Activated CD4-positive, alpha-beta T cell treated with anti-CD3 and anti-CD28 coated beads for 48 hours (primary cell): ENCODE results near the gene ISY1.
"Not testable (repeated sequence)": the region's sequence is repeated elsewhere in the genome, so short reads cannot be mapped to it uniquely, and the experiment has no call there.

Experiments used
- DNase-seq: peaks from one replicate; pipeline ENCODE4 v3.0.0-alpha.2; 2020

Gene ISY1

DNA sequence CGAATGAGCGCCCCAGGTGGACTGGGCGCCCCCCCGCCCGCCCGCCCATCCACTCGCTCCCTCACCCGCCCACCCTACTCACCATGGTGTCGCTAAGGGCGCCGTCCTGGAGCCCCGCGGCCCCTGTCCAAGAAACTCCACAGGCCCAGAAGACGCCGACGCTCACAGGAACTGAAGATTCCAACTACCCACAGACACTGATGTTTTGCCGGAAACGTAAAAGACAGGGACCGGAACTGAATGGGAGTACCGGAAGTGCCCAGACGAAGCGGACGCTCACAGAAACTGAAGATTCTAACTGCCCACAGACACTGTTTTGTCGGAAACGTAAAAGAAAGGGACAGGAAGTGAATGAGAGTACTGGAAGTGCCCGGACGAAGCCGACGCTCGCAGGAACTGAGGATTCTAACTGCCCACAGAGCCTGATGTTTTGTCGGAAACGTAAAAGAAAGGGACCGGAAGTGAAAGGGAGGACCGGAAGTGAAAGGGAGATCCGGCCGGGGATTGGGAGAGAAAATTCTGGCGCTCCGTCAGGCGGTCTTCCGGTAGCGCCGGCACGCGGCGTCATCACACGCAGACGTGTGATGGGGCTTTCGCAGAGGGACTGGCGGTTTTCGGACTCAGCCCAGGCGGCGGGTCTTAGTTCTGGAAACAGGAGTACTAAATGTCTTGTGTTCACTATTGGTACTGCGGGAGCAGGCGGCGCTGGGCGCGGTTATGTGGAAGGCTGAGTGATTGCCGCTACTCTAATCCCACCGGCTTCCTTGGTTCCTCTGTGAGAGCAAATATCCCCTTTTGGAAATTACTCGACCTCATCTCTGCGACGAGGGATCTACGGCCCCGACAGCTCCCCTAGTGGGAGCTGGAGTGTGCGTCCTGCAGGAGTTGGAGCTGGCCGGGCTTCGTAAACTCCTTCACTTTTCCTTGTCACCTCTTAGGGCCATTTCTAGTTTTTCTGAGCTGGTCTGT lies at the start of gene ISY1:
ISY1 (minus strand) TSS at position 173 of the 969 bp plus-strand sequence; CDS start at position 85, 88 bp downstream.
- DNase-seq = peak; percentile 92

DNA sequence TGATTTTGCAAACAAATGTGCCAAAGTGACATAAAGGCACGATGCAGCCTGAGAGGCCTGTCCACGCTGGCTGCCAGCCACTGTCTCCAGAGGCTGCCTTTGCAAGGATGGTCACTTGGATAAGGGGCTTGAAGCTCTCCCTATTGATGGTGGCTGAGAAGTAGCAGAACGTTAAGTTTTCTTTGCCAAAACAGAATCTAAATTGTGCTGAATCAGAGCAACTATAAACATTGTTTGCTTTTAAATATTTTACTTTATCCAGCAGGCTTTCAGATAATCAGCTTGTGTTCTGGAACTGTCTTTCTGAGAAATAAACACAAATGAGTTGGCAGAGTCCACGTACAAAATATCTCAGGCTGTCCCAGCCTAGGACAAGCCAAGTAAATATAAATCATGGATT lies 46.6 kb upstream of the ISY1 start:
- no peak for DNase-seq

DNA sequence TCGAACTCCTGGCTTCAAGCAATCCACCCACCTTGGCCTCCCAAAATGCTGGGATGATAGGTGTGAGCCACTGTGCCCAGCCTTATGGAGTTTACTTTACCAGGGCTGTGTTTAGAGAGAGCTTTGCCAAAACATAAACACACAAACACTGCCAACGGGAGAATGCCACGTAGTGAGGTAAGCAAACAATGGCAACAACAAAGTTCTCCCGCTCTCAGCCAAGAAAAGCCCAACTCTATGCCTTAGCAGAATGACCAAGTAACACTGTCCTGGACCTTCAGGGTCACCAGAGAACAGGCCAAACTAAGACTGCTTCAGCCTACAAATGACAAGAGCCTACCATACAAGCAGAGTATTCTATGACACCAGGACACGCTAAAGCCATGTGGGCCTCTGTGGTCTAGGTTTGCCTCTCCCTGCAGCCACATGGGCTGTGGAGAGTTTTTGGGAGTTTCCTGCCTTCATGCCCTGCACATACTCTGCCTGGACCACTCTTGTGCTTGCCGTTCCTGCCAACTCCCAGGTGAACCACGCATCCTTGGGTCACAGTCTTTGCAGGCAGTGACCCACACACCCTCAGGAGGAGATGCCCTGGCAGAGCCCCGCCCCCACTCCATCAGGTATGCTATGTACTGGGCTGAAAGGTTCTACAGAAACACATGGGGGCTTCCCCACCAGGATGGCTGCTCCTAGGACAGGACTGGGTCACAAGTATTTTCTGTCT lies 44.4 kb upstream of the ISY1 start:
- no peak for DNase-seq

DNA sequence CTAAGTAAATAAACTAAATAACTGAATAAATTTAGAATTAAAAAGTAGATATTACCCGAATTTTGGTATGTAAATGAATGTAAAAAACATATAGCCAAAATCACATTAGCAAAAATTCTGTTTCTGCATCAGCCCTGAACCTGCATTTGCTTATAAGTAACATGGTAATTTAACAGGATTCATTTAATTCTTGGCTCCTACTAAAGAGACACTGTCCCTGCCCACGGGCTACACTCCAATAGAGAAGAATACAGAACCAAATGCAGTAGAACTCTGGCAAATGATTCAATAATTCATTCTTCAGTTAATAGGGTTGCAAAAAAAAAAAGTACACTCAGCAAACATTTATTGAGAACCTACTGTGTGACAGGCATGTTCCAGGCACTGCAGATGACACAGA lies 43.6 kb upstream of the ISY1 start:
- no peak for DNase-seq

DNA sequence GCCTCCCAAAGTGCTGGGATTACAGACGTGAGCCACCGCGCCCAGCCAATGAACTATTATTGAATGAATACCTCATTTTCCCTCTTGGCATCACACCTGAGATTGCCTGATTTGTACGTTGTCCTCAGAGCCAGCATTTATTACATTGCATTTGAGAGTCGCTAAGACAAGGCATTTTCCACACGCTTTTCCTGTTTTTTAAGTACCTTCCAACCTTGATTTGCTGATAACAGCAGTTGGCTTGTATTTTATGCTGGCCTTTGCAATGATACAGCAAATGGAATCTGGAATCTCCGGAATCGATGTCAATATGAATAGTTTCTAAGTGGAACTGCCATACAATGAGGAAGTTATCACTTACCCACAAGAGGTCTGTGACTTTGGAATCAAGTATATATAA lies 38.5 kb upstream of the ISY1 start:
- DNase-seq = no peak

DNA sequence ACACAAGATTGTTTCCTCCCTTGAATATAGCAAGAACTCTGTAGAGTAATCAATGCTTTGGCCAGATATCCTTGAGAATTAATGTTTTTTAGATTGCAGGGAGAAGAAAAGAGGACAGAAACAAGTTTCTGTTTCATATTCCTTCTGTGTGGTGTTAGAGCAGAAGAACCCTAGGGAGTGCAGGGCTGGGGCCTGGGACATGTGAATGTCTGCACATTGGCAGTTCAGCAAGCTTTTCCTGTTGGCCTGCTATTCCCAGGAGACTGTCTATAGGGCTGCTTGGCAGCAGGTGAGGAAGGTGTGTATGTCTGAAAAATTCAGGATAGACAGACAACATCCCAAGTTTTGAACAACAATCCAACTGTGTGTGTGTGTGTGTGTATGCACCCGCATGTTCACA lies 36.5 kb upstream of the ISY1 start:
- no peak for DNase-seq

DNA sequence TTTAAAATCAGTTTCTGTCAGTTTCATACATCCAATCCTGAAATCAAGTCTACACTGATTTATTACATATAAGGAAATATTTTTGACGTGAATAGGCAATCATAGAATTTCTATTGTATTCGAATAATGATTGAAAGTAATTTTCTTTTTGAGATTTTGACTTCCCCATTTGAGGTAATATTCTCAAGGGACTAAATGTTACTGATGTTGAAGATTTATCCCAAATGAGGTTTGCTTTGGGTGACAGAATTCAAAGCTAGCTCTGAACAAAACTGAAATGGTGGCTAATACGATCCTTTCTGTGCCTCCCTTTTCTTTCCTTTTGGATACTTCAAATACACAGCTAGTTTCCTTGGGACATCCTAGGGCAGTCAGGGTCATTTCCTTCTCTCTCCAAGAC lies 35.7 kb upstream of the ISY1 start:
- no peak for DNase-seq

DNA sequence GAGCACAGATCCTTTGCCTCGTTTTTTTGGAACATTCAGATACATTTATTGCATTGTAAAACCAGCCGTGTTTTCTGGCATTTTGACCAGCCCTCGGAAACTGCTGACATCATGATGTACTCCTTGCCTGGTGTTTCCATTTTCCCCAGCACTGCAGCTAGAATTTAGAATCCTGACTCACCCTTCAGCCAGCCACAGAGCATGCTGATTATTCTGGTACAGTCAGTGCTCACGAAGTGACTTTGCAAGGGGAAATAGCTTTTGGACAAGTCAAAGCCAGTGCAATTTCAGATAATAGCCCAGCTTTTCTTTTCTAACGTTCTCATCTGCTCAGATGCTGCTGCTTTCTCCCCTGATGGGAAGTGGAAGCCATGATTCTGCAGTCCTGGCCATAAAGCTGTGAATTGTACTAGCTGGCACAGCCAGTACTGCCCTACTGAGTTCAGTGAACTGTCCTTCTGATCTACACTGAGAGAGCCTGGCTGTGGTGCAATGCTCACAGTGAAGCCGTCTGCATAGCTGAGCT lies 34.9 kb upstream of the ISY1 start:
- DNase-seq = peak; percentile 27

DNA sequence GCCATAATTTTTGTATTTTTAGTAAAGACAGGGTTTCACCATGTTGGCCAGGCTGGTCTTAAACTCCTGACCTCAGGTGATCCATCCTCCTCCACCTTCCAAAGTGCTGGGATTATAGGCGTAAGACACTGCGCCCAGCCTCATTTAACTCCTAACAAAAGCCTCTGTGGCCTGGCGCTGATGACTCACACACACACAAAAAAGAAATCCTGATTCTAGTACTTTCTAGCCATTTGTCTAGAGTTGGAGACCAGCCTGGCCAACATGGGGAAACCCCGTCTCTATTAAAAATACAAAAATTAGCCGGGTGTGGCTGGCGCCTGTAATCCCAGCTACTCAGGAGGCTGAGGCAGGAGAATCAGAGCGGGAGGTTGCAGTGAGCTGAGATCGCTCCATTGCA lies 28.9 kb upstream of the ISY1 start:
- not testable (repeated sequence) for DNase-seq

DNA sequence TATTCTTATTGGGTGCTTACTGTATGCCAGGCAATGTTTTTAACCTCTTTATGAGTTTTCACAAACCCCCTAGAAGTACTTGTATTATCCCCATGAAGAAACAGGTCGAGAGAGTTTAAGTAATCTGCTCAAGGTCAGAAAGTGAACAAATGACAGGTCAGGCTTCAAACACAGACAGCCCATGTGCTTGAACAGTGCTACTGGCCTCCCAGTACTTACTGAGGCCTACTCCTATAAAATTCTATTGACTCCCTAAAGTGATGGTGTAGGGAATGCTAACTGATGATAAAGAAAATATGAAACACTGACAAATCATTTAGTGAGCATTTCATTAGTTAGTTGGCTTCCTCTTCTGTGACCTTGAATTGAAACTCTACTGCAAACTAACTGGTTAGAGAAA lies 27.0 kb upstream of the ISY1 start:
- DNase-seq = no peak

DNA sequence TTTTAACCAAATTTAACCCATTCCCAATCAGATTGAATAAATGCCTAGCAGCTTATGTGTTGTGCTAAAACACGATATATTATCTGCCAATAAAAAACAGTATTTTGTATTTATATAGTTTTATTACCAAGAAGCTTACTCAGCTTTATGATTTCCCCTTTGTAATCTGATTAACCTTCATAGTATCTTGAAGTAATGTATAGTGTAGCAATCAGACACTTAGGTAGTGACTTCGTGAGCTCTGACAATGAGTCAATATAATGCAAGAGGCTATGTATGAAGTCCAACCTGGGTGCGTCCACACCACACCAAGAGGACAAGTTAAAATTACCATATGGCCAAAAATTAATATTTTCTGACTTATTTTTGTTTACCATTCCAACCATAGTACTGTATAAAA lies 24.9 kb upstream of the ISY1 start:
- DNase-seq = no peak

DNA sequence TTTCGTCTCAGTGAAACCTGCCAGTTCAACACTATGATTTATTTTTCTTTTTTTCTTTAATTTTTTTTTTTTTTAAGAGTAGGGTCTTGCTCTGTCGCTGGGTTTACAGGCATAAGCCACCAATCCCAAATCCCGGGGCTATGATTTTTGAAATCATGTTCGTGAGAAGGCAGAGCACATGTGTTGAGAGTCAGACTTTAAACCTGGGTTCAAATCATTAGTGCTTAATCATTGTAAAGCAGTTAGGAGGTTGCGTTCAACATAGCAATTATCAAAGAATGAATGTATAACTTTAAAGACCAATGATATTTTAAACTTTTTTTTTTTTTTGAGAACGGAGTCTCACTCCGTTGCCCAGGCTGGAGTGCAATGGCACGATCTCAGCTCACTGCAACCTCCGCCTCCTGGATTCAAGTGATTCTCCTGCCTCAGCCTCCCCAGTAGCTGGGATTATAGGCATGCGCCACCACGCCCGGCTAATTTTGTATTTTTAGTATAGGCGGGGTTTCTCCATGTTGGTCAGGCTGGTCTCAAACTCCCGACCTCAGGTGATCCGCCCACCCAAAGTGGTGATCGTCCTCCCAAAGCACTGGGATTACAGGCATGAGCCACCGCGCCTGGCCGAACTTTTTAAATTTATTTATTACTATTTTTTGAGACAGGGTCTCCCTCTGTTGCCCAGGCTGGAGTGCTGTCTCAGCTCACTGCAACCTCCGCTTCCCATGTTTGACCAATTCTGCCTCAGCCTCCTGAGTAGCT lies 24.1 kb upstream of the ISY1 start:
- DNase-seq = not testable (repeated sequence)

DNA sequence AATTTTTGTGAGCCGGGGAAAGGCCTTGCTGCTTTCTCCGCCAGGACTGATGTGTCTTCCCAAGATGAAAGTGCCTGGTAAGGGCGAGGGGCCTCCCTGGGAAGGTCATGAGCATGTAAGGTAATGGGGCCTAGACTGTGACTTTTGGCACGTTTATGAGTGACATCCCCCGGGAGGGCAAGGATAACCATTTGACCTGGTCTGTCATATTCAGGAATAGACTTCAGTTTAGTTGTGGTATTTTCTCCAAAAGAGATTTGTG lies 23.5 kb upstream of the ISY1 start:
- DNase-seq = peak; percentile 54

DNA sequence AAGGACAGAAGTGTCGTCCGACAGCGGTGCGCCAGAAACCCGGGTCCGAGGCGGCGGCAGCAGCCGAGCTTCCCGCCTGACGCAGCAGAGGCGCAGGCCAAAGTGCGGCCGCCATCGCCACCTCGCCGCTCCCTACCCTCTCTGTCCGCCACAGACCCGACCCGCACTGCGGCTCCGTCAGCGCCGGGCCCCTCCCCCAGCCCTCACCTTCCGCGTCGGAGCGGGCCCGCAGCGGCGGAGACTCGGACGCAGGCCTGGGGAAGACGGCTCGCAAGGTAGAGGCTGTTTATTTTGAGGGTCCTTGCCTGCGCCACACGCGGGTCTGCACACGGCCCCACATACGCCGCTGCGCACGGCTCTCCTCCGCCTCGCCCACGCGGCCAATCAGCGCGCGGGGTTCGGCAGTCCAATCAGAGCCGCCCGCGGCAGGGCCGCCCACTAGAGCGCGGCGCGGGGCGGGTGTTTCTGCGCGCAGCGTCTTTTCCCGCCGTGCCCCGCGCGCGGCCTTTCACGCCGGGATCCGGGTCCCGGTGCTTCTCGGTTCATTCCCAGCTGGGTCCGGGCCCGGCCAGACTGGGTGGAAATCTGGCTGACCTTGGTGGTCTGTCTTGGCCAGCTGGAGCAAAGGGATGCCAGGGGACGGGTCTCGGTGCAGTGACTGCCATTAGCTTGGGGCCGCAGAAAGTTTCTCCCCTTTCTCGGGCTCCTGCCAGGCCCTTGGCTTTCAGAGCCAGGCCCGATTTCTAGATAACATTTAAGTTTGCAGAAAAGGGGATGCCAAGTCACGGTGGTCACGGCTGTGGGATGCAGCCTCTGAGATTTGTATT lies 22.9 kb upstream of the ISY1 start, which contains the start of gene CNBP:
CNBP (minus strand) TSS at position 328 of the 827 bp plus-strand sequence. CDS start 12,139 bp downstream, outside the sequence.
- DNase-seq = peak; percentile 95

DNA sequence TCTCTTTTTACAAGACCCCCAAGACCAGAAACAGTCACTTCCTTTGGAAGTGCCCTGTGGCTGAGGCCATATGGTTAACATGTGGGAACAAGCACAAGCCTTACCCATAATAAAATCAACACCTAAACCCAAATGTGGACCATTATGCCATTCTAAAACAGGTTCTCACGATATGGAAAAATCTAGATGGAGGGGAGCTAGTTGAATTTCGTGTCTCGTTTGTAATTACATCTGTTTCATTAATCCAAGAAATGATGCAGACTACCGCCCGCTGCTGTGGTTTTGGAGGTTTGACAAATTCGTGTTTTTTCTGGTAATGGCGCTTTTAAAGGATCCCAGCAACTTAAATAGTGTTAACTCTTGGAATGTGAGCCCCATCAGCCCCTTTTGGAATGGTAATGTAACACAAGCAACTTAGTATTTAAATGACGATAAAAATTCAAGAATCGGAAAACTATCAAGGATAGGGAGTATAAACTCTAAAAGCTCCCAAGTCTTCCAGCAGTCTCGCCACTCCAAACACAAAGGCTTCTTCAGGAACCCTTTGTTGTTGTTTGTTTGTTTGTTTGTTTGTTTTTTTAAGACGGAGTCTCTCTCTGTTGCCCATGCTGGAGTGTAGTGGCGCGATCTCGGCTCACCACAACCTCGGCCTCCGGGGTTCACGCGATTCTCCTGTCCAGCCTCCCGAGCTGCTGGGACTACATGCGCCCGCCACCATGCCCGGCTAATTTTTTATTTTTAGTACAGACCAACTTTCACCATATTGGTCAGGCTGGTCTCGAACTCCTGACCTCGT lies 21.7 kb upstream of the ISY1 start:
- DNase-seq = peak; percentile 41

DNA sequence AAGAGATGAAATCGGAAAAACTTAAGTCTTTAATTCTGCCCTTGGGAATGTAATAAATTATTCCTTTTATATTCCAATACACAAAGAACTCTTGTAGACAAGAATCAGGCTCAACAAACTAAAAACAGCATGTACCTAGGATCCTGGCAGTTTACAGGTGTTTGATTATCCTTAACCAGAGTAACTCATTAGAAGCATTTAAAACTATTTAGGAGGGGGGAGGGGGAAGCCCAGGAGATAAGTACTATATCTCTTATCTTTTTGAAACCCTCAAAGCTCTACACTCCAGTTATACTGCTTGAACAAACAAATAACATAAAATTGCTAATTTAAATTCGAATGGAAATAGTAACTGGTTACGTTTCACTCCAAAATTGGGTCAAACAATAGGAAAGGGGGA lies 21.0 kb upstream of the ISY1 start:
- DNase-seq = no peak

DNA sequence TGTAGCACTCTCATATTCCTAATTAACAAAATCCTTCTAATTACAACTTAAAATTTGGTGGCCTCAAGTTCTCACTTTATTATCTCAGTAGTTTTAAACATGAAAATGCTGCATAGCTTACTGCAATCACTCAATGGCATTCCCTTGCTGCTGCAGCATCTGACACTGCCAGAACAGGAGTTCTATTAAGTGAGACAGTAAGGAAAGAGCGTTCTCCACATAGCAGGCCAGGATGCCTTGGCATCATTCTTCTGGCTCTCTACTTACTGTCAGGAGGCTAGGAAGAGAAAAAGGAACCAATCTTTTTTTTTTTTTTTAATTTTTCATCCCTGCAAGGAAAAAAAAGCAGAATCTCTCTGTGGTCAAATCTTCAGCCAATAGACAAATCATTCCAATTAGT lies 19.6 kb upstream of the ISY1 start:
- DNase-seq = no peak

DNA sequence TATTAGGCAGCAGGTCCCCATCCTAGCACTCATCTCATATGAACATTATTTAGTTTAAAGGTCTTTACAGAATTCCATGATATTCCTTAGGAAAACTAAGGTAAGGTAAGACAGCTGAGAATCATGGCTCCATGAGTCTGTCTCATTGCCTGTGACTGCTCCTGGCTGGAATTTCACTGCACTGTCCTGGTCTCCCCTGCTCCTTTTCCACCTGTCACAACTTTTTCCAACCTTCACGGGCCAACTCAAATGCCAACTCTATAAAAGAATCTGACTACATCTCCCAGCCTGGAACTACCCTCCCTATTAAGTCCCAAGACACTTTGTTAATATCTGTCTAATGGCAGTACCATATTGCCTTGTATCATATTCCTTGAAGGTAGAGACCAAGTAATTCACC lies 15.2 kb upstream of the ISY1 start:
- no peak for DNase-seq

DNA sequence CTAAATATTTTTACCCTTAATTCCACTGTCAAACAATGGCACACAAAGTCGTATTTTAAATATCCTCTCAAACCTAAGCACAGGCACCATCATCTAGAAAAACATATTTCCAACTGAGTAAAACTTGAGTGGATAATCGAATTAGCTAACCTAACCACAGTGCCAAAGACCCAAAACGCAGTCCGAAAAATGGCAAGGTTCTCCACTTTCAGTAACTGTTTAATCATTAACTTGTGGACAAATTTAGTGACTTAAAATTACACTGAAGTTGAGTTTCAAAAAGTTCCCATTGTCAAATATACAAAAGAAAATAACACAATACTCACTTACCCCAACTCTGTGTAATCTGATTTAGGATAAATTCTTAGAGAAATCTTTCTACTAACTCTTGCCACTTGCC lies 12.9 kb upstream of the ISY1 start:
- no peak for DNase-seq

DNA sequence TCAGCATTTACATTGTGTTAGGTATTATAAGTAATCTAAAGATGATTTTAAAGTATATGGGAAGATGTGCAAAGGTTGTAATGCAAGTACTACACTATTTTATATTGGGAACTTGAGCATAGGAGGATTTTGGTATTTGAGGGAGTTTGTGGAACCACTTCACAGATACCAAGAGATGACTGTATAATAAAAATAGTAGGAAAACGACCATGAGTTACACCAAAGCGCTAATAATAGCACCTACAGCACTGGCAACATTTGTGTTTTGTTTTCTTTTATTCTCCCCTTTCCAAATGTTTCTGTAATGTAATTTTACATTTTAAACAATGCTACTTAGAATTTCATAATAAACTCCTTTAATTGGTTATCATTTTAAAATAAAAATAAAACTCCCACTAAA lies 12.3 kb upstream of the ISY1 start:
- DNase-seq = no peak

DNA sequence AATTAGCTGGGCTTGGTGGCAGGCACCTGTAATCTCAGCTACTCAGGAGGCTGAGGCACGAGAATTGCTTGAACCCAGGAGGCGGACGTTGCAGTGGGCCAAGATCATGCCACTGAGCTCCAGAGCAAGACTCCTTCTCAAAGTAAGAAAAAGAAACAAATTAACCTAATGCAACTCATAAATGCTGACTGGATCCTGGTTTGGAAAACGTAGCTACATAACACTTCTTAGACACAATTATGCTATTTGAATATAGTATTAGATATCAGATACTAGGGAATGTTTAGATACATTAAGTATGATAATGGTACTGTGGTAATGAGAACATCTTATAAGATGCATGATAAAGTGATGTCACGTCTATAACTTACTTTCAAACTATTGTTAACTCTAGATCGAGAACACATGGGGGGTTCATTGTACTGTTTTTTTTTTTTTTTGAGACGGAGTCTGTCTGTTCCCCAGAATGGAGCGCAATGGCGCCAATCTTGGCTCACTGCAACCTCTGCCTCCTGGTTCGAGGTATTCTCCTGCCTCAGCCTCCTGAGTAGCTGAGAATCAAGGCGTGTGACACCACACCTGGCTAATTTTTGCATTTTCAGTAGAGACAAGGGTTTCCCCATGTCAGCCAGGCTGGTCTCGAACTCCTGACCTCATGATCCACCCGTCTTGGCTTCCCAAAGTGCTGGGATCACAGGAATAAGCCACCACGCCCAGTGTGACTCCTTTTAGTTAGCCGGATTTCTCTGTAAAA lies 5.9 kb upstream of the ISY1 start:
- DNase-seq = no peak
